Right renal pelvis (tissue), 4 donors: ENCODE measurements around the gene UBE2E1. TPM values are rescaled to one million over a fixed set of nuclear protein-coding genes. Genes with fewer than 3 reads are reported as not detected.
"Not testable (repeated sequence)": the region's sequence is repeated elsewhere in the genome, so short reads cannot be mapped to it uniquely, and the experiment has no call there.

Experiments
- DNase-seq, 4 donors: peaks; one replicate each; pipeline ENCODE4 v3.0.0-alpha.2; 2013; ENCODE audit warnings: low read depth in 4 of 4, low spot score in 3 of 4, missing footprints in 1 of 4
- polyA plus RNA-seq, 4 donors: library from polyadenylated mRNA; unstranded; fragments of 120-200 nt; gene quantifications; one replicate each; pipeline ENCODE4 v1.2.1, GENCODE V29; 2013; ENCODE audit not compliant: insufficient read length in 4 of 4

Gene UBE2E1
- polyA plus RNA-seq, 4 donors: 144 to 181 (median 164) TPM

DNA sequence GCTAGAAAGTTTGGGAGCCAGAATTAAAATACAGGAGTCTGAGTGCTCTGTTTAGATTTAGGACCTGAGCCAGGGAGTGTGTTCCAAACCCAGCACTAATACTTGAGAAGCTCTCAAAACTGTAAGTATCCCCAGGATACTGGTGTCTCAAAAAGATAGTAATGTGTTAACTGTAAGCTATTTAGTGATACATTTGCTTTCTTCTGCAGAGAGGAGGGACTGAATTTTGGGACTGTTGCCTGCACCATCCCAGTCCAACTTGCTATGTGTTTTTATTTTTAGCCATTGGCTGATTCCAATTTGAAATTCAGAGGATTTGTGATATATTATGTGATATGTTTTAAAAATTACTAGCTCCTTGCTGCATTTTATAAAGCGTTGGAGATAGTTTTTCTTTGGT lies 31.5 kb downstream of the UBE2E1 start:
- no peak for DNase-seq

DNA sequence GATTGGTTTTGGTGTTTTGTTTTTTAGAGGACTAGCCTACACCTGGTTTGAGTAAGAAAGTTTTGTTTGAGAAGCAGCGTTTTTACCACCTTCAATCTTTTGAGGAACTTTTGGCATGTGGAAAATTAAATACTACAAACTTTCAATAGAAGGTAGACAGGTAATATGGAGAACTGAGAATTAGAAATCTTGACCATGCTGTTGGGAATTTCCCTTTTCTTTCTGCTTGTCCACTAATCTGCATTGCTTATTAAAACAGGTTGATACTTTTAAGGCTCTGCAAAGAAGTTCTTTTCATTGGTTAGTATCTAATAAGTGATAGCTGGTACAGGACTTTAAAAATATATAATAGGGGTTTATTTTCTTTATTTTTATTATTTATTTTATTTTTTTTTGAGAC lies 31.9 kb downstream of the UBE2E1 start:
- DNase-seq: no peak

DNA sequence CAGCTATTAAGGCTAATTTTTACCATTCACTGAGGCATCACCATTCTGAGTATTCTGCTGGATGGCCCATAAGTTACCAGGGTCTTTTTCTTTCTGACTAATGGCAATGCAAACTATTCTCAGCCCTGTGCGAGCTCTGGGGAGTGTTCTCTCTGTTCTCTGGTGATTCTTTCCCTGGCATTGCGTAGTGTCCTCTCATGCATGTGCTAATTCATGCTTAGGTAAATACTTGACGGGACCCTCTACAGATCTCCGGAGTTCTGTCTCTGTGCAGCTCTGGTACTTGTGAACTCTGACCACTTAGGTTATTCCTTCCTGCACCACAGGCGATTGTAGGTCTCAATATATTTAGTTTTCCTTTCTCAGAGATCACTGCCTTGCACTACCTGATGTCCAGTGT lies 34.8 kb downstream of the UBE2E1 start:
- no peak for DNase-seq

DNA sequence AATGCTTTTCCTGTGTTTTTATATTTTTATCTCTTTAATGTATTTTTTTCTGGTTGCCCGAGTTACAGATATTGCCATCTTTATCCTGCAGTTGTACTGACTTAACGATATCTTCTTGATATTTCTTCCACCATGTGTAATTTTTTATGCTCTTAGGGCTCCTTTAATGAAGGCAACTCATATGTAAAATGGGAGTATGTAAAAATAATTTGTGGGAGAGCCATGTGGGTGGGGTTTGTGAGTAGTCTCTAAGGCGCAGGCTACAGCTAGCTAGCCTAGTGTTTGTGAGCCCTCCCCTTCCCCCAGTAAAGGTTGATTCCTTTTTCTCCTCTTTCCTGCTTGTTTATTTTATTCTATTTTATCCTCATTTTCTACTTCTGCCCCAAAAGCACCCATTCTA lies 38.1 kb downstream of the UBE2E1 start:
- no peak for DNase-seq

DNA sequence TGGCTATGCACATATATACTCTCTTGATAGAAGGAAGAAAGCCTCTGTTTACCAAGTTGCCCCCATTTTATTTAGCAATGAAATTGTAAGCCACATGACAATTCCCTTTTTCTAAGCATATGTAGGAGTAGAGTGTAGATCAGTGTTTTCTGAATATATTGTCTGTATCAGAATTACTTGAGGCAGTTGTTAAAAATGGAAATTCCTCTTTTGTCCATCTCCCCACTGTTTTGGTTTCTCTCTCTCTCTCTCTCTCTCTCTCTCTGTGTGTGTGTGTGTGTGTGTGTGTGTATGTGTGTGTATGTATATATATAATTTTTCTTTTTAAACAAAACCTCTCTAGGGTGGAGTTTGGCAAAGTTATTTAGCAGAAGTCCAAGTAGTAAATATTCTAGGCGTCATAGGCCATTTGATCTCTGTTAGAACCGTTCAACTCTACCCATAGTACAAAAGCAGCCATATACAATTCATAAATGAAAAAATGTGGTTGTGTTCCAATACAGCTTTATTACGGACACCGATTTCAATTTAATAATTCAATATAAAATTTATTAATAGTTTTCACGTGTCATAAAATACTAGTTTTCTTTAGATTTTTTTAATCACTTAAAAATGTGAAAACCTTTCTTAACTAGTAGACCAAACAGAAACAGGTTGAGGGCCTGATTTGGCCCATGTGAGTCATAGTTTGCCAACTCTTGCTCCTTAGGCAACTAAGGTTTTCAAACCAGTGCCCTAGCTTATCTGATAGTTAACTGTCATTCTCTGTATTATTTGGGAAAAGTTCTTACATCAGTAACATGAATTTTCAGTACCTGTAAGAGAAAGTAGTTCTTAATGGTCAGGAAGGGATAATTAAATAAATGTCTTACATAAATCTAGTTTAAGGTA lies 39.8 kb downstream of the UBE2E1 start:
- DNase-seq: no peak

DNA sequence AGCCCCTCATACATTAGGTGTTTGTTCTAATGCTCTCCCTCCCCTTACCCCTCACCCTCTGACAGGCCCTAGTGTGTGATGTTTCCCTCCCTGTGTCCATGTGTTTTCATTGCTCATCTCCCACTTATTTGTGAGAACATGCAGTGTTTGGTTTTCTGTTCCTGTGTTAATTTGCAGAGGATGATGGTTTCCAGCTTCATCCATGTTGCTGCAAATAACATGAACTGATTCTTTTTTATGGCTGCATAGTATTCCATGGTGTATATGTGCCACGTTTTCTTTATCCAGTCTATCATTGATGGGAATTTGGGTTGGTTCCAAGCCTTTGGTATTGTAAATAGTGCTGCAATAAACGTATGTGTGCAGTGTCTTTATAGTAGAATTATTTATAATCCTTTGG lies 43.7 kb downstream of the UBE2E1 start:
- DNase-seq: not testable (repeated sequence)

DNA sequence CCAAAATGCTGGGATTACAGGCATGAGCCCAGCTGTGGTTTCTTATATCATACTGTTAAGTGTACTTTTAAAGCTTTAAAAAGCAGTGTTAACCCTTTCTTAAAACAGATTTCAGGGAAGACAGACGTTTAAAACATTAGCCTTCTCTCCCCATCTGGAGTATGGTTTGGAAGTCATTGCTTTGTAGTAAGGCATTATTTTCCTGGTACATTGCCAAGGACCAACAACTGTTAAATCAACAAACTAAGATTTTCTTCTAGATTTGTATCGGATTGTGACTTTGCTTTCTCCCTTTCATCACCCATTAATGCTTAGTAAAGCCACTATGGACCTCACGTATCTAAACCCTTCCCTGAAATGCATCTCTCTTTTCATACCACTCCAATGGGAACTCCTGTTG lies 50.5 kb downstream of the UBE2E1 start:
- no peak for DNase-seq

DNA sequence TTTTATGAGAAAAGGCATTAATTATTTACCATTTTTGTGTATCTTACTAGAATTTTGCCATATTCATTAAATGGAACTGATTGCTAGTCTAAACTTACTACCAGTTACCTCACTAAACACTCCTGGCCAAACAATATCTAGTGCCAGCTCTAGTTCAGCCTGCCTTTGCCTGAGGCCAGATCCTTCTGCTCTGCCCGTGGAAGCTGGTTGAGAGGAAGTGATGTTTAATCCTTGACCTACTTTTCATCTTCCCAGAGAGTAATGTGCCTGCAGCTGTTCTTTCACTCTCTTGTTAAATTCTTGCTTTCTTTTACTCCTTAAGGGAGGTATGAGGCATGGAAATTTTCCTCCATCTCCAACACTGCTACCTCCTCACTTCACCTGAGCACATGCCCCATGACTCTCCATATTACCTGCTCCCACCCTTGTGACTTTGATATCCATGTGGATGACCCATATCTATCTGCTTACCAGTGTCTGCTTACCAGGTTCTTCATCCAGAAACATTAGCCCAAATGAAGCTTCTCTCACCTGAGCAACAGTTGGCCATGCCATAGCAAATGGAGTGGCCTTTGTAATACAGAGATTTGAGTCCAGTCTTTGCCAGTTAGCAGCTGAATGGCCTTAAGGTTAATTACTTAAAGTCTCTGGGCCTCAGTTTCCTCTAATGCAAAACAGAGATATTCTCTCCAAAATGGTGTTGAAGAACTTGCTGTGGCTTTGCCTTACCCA lies 53.4 kb downstream of the UBE2E1 start:
- no peak for DNase-seq

DNA sequence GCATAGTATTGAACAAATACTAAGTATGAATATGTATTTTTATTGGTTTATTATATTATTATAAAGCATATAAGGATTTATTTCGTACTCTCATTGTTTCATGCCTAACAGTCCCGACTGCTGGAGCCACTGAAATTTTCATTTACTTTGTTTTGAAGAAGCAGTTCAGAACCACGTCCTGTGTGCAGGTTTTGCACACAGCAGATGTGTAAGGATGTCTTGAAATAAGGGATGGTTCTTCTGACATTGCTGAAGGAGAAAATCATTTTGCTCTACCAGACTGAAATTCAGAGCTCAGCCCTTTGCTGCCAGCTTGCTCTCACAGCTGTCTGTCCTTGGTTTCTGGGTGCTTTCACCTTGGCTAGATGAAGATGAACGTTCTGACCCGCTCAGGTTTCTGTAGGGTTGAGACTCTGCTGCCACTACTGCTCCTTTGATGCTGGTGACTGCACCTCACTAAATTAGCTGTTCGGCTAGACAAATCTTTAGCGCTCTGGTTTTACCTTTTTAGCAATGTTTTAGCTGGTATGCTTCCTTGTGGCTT lies 54.2 kb downstream of the UBE2E1 start:
- DNase-seq: no peak

DNA sequence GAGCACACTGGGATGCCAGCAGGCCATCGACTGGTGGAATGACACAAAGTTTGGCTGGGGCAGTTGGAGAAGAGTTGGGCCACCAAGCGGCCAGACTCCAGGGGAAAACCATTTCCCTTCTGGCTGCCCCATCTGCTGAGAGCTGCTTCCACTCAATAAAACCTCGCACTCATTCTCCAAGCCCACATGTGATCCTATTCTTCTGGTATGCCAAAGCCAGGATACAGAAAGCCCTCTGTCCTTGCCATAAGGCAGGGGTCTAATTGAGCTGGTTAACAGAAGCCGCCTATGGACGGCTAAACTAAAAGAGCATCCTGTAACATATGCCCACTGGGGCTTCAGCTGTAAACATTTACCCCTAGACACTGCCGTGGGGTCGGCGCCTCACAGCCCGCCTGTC lies 55.9 kb downstream of the UBE2E1 start:
- no peak for DNase-seq

DNA sequence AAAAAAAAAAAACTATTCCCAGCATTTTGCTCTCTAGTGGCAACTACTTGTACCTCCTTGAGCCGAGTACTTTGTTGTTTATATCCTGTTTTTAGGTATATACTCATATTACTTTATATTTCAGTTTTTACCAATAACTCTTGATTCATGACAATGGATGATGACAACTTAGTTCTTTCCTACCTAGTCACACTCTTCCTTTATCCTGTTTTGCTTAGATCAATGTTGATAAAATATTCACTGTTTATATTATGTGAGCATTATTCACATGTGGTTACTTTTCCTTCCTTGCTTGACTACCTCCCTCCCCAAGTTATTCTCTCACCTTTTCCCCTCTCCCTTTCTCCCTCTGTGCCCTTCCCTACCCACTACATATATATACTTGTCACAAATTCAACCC lies 57.3 kb downstream of the UBE2E1 start:
- DNase-seq: no peak

DNA sequence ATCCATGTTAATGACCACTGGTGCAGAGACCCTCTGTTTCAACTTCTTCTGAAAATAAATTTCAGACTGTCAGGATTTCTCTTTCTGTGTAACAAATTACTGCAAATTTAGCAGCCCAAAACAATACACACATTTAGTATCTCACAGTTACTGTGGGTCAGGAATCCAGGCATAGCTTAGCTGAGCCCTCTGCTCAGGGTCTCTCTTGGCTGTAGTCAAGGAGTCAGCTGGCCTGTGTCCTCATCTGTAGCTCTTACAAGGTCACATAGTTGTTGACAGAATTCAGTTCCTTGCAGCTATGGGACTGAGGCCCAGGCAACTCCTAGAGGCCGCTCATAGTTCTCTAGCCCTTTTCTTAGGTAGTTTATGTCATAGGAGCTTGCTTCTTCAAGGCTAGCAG lies 59.2 kb downstream of the UBE2E1 start:
- no peak for DNase-seq

DNA sequence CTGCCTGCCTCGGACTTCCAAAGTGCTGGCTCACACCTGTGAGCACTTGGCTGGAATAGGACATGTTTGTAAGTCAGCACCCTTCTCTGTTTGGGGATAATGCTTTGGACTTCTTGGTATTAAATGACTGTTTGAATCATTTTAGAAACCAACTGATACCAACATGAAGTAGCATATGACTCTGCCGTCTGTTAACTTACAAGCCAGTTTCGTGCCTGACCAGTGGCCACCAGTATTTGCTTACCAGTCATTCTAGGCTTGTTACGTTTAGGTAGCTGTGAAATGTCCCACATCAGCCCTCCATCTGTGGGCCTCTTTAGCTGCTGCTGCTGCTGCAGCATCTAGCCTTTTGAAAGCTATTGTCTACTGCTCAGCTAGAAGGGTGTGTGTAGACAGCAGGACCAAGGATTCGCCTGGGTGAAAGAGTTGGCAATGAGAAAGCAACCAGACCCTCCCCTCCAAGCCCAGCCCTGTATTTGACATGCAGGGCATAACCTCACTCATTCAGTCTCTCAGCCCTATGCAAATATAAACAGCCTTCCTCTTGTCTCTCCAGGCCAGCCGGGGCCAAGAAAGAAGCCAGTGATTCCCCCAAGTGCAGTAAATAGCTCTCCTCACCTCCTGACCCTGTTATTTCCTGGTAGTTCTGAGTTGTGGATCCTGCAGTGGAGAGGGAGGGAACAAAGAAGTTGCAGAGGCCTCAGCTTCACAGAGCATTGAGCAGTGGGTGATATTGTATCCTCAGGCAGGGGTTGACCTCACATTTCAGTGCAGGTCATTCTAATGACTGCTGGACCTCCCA lies 60.0 kb downstream of the UBE2E1 start:
- DNase-seq: peak in 3 of 4 donors; percentile 31 to 51 (median 42)

DNA sequence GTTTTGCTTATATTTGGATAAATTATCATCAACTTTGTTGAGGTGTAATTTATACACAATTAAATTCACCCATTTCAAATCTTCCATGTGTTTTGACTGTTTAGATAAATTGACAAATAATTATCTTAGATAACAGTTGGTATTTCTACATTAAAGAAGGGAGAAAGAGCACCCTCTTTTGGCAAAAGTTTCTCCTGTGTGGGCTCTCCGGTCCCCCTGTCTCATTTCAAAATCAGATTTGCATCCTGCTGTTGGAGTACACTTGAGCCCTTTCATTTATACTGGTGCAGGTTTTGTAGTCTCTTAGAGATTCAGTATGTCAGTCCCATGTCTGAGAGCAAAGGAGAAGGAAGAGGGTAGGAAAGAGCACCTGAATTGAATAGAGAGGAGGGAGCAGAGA lies 61.6 kb downstream of the UBE2E1 start:
- DNase-seq: no peak

DNA sequence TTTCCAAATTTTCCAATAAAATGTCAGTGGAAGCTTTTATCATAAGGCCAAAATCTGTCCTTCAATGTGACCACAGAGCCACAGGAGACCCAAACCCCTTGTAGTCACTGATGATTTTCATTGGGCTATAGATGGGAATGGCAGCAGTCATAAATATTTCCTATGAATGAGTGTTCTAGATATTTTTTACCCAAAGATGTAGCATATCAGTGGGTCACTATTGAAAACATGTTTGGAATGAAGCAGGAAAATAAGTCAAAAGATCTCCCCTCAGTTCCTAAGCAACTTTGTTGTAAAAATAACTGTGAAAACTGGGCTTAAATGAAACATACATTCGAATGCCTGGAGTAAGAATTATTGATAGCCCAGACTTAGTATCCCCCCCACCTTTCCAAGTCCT lies 62.1 kb downstream of the UBE2E1 start:
- no peak for DNase-seq

DNA sequence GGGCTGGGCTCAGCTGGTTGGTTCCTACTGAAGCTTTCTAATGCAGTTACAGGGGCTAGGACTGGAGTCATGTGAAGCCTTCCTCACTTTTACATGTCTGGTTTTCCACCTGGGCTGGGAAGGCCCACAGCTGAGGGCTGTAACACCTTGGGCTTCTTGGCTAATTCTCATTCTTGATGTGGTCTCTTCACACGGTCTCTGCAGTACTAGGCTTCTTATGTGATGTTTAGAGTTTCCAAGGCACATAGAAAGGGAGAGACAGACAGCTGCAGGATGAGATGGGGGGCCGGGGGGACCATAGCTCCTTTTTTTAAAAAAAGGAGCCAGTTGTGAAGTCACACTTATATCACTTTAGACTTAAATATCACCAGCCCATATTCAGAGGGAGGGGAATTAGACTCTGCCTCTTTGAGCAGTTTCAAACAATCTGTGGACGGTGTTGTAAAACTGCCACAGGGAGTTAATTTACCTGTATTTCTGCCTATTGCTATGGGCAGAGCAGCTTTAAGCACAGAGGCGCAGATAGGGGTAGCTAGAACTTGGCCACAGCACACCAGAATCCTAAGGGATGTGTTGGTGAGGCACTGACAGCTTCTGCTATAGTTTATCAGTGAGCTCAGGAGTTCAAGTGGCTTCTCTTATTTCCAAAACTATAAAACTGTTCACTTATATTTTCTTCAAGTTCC lies 64.4 kb downstream of the UBE2E1 start:
- DNase-seq: no peak

DNA sequence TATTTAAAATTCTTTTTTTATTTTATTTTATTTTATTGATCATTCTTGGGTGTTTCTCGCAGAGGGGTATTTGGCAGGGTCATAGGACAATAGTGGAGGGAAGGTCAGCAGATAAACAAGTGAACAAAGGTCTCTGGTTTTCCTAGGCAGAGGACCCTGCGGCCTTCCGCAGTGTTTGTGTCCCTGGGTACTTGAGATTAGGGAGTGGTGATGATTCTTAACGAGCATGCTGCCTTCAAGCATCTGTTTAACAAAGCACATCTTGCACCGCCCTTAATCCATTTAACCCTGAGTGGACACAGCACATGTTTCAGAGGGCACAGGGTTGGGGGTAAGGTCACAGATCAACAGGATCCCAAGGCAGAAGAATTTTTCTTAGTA lies 64.9 kb downstream of the UBE2E1 start:
- DNase-seq: not testable (repeated sequence)

DNA sequence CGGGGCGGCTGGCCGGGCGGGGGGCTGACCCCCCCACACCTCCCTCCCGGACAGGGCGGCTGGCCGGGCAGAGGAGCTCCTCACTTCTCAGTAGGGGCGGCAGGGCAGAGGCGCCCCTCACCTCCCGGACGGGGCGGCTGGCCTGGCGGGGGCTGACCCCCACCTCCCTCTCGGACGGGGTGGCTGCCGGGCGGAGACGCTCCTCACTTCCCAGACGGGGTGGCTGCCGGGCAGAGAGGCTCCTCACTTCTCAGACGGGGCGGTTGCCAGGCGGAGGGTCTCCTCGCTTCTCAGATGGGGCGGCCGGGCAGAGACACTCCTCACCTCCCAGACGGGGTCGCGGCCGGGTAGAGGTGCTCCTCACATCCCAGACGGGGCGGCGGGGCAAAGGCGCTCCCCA lies 65.6 kb downstream of the UBE2E1 start:
- not testable (repeated sequence) for DNase-seq

DNA sequence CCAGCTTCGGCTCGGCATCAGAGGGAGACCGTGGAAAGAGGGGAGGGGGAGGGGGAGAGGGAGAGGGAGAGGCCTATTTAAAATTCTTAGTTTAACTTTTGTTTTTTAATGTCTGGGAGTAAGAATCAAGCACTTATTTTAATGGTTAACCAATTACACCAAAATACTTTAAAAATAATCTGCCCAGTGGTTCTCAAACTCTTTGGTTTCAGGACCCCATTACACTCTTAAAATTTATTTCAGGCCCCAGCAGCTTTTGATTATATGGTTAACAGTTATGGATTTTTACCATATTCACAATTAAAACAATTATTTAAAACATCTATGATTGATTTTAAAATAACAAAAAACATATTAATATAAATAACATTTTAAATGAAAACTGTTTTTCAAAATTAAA lies 66.6 kb downstream of the UBE2E1 start:
- DNase-seq: no peak

DNA sequence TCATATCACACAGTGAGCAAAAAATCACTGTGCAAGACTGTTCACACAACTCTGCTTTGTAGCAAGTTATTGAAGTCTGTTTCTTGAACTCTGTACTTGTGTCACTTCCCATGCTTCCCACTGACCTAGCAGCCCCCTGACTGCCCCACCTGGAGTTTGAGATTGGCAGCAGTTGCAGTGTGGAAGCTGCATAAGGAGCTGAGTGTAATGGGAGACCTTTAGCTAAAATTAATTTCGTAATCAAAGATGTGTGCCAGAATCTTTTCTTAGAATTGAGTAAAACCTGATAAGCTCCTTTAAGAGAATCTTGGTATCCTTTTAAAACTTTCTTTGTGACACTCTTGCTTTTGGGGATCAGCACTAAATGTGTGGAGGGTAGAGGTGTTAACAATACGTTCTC lies 68.2 kb downstream of the UBE2E1 start:
- DNase-seq: no peak
